ENCODE data around the gene AJAP1.

The AJAP1 gene

DNA sequence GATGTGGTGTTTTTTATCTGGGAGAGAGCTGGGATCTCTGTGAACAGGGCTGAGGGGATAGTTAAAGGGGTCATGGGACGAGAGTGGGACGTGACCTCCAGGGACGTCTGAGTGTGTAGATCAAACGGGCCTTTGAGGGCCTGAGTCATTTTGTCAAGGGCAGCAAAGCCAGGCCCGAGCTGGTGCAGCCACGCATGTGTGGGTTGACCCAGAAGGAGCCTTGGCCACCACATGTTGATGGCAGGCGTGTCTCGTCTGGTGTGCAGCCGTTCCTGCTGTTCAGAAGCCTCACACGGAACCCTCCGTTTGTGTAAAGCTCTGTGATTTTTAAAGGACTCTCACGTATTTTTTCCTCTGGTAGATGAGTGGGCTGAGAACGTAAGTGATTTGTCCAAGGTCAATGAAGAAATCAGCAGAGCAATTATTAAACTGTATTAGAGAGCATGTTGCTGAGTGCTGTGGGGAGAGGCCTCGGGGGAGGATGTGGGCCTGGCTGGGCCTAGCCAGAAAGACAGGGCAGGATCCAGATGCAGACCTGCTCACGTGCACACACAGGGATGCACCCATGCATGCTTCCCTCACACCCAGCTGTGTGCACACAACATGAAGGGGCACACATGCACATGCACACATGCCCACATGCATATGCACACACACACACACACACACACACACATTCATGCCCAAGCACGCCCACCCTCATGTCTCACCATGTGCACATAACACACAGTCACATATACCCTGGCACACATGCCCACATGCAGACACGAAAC lies 89.8 kb downstream of the AJAP1 start:
- no peak for DNase-seq

DNA sequence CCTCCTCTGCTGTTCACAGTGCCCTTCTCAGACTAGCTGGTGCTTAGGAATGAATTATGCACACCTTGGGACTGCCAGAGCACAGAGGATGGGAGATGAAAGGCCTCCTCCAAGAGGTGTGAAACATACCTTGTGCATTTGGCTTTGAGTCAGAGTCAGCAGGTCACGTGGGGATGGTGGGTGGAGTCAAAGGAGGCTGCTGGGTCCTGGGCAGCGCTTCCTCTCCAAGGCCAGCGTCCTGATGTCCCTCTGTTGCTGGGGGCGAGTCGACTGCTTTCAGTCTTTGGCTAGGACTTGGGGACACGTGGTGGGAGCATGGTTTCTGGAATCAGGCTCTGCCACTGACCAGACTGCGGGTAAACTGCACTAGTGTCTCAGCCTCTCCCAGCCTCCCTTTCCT lies 91.2 kb downstream of the AJAP1 start:
- no peak for DNase-seq

DNA sequence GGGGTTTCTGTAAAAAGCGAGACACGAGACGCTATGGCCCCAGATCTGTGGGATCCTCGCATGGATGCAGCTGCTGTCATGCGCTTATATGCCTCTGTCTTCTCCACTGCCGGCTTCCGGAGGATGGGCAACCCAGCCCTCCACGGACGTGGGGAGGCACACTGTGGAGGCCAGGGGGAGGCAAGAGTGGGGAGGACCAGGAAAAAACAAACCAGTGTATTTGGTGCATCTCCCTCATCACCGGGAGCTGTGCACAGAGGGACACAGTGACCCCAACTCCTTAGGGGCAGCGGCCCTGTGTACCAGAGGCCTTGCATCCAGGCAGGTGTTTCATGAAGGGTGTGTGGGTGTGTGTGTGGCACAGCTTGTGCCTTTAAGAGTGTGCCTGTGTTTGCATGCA lies 95.0 kb downstream of the AJAP1 start:
- no peak for DNase-seq

DNA sequence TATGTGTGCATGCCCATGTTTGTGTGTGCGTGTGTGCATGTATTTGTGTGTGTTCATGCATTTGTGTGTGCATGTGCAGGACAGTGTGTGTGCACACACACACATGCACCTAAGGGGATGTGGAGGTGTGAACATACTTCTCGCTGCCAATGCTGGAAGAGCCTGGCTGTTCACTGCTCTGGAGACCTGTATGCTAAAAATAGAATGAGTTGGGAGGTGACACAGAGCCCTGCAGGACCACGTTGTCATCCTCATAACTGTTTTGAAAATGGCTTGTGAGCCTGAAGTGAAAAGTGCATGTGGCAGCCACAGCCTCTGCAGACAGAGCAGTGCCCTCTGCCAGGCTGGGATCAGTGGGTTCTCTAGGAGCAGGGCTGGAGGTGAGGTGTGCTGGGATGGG lies 95.8 kb downstream of the AJAP1 start:
- DNase-seq = no peak

DNA sequence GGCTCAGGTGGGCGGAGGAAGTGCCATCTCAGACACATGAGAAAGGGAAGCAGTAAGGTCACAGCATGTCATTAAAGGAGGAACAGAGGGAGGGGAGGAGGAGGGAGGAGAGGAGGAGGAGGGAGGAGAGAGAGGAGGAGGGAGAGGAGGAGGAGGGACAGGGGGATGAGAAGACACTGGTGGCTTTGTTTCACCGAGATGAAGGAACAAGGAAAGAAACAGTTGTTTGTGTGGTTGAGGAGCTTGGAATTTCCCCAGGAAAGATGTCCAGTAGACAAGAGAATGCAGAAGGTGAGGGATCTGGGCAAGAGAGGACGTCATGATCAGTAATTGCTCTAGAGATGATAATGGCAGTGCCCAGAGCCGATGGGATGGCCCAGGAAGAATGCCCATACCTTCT lies 97.7 kb downstream of the AJAP1 start:
- DNase-seq = no peak

DNA sequence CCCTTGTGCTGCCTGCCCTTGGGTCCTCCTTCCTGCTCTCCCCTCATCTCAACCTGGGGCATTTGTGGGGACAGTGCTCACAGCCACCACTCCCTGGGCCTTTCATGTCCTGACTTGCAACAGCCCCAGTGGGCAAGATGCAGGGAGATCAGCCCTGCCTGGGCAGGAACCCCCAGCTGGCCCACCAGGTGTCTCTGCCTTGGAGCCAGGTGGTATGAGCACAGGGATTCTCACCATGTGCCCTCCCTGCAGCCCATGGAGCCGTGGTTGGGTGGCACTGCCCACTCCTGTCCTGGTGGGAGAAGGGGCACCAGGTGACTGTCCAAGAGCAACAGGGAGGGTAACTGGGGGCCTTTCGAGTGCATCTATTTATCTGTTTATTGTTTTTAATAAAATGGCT lies 100.4 kb downstream of the AJAP1 start:
- no peak for DNase-seq

DNA sequence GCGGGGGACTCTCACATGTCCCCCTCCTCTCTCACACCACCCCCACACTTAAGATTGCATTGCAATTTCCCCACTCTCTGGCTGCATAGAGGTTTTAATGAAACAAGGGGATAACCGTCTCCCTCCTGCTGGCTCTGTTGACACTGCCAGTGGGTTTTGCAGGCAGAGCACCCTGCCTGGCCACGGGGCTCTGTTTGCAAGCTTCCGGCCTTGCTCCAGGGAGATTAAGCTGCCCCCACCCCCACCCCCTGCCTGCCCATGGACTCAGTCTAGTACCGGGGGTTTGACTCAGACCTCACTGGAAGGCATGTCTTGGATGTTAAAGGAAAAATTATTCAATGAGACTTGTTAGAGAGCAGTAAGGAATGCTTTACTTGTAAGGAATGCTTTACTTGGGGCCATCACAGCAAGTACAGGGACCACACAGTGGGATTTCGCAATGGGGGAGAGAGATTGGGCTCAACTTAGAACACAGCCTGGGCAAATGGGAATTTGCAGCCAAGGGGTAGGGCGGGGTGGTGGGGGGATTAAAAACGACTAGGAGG lies 101.0 kb downstream of the AJAP1 start:
- DNase-seq = no peak

DNA sequence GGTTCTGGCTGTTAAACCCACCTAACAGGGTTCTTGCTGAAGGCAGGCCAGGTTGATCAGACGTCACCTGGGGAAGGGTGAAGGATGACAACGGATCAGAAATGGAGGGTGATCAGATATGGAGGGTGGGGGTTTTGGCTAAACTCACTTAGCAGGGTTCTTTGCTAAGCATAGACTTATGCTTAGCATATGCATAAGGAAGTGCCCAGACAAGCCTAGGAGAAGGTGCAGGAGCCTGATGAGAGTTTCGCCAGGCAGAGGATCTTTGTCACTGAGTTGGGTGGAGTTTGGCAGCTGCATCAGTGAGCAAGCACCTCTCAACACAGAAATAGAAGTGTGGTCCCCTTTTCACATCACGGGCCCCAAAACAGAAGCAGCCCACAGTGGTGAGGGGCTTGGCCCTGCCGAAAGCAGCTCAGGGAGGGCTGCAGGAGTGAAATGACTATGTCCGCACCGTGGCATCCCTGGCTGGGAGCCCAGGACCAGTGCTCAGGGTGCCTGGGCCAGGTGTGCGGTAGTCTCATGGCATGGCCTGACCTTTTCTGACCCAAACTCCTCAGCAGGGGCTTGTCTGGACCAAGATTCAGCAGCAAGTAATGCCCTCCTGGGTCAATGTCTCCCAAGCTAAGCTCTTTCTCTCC lies 101.6 kb downstream of the AJAP1 start:
- DNase-seq = no peak

DNA sequence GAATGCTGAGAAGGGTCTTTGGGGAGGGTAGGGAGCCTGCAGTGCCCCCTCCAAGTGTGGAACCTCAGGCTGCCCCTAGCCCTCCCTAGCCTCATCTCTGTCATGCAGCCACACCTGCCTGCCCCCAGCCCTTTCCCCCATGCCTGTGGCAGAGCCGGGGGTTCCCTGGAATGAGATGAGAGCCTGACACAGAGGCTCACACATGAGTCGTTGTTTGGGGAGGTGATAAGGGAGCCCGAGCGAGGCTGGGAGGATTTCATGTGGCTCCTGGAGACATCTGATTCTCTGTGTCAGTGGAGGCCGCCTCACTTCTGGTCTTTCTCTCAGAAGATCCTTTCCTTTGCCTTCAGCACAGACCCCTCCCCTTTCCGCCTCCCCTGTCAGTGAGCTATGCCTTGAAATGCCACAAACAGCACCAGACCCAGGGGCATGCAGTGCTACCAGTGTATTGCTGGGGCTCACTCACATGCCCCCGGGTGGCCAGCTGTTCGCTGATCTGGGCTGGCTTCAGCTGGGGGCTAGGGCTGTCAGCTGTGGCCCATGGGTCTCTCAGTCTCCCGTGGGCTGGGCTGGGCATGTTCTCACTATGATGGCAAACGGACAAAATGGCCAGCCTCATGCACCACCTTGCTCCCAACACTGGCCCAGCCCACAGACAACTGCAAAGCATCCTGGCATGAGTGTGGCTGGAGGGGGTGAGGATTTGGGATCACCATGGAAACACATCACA lies 102.6 kb downstream of the AJAP1 start:
- no peak for DNase-seq

DNA sequence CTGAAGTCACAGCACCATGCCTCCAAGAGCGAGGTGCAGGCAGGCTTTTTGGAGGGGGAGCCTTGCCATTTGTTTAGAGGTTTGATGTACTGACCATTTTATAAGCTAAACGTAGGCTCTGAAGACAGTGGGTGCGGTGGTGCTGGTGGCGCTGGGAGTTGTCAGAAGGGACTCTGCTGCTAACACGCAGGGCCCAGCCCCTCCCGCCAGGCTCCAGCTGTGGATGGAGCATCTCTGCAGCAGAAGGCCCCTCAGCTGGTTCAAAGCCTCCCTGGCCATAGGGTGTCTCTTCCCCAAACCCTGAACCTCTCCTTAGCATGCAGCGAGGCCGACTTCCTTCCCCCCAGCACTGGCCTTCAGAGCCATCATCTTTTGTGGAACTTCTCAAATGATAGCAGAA lies 105.3 kb downstream of the AJAP1 start:
- DNase-seq = no peak

DNA sequence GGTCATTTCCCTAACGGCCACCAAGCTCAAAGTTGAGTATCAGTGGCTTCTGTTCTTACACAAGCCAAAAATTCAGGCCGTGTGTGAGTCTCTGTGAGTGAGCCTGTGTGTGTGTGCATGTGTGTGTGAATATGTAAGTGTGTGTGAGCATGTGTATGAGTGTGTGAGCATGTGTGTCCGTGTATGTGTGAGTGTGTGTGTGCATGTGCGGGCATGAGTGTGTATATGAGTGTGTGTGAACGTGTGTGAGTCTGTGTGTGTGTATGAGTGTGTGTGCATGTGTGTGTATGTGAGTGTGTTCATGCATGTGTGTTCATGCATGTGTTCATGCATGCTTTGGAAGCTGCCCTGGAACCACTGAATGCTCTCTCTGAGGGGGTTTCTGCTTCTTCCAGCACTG lies 105.7 kb downstream of the AJAP1 start:
- no peak for DNase-seq

DNA sequence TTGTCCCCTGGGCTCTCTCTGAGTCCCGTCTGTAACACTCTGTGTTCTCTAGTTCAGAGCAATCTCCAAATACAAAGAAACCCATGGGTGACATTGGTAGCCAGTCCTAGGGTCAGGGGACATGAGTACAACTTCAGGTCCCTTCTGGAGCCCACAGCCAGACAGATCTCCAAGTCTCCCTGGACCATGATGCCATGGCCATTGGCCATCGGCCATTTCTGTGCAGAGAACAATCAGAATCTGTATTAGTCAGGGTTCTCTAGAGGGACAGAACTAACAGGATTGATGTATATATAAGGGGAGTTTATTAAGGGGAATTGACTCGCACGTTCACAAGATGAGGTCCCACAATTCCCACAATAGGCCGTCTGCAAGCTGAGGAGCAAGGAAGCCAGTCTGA lies 106.9 kb downstream of the AJAP1 start:
- DNase-seq = no peak

DNA sequence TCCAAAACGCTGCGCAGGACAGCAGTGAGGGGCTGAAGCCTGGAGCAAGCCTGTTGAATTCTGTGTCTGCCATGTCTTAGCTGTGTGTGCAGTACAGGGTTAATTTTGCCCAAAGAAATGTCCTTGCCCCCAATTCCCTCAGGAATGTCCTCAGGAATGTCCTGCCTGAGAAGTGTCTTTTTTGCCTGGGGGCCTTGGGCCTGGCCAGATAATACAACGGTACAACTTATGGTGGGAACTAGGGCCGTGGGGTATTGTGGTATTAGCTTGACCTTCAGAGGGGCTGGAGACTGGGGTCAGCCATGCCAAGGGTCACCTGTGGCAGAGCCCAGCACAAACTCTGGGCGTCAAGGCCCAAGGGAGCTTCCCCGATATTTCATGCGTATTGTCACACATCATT lies 107.7 kb downstream of the AJAP1 start:
- DNase-seq = no peak

DNA sequence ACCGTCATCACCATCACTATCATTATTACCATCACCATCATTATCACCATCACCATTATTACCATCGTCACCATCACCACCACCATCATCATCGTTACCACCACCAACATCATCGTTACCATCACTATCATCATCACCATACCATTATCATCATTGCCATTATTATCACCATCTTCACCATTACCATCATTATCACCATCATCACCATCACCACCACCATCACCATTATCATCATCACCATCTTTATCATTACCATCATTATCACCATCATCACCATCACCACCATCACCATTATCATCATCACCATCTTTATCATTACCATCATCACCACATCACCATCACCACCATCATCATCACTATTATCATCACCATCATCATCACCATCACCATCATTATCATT lies 112.9 kb downstream of the AJAP1 start:
- no peak for DNase-seq

DNA sequence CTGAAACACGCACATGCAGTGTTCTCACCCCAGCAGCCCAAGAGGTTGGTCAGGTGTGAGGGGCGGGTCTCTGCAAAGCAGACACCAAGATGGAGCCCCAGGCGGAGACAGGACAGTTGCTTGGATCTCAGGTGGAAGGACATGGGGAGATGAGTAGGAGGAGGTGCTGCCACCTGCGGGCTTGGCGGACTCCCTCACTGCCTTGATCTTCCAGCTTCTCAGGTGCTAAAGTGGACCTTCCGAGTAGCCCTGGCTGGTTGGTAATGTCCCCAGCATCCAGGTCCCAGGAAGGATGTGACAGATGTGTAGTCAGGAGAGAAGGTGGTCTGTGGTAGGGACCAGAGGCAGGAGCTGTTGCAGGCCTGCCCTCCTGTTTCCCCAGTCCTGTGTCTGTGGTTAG lies 114.1 kb downstream of the AJAP1 start:
- DNase-seq = no peak

DNA sequence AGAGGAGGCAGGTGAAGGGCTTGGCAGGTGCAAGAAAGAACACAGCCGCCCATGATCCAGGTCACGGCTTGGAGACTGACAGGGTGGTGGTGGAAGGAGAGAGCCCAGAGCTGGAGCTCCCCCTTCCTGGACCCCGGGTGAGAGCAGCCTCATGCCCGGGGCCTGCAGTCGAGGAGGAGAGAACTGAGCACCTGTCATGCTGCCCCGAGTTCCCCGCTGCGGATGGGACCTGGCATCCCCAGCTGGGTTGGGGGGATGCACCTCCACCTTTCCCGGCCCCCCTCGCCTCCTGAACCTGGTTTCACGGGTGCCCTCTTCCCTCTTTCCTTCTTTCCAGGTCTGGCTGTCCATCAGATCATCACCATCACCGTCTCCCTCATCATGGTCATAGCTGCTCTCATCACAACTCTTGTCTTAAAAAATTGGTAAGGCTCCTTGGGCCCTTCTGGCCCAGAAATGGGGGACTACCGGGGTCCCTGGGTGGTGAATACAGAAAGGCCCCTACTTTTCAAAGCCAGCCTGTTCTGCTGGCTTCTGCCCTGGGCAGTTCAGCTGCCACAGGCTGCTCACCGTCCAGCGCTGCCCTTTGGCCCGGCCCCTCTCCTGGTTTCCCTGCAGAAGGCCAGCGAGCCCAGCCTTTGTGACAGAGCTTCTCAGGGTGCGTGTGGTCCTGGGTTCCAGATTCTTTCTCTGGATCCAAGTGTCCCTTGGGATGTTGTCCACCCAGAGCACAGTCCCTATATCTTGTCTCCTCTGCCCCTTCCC lies 115.3 kb downstream of the AJAP1 start:
- DNase-seq = no peak

DNA sequence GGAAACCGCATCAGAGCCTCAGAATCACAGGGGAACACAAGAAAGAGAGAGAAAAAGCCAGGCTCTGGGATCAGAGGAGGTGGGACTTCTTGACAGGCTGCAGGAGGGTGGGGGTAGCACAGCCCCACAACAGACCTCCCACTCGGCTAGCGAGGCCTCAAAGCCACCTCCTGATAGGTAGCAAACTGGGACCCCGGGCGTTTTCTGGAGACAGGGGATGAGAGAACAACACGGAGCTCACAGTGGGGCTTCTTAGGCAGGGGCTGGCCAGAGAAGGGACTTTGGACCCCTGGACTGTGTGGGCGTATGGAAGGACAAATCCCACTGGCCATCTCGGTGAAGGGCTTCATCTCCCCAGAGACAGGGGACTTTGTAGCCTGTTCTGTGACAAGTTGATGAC lies 116.3 kb downstream of the AJAP1 start:
- DNase-seq = no peak

DNA sequence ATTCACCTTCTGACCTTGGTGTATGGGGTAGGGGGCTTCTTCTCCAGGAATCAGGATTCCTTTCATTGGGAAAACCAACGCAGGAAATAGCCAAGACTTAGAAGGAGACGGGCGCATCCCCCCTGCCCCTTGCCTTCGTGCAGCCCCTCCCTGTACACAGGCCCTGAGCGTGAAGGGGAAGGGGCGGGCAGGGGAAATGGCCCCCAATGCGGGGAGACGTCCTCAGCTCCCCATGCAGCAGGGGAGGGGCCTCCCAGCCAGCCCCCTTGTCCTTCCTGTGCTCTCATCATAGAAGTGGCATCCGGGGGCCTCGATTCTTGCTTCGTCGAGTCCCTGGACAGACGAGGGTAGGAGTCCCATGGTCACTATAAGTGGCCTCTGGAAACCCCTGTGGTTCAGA lies 116.9 kb downstream of the AJAP1 start:
- DNase-seq = no peak

DNA sequence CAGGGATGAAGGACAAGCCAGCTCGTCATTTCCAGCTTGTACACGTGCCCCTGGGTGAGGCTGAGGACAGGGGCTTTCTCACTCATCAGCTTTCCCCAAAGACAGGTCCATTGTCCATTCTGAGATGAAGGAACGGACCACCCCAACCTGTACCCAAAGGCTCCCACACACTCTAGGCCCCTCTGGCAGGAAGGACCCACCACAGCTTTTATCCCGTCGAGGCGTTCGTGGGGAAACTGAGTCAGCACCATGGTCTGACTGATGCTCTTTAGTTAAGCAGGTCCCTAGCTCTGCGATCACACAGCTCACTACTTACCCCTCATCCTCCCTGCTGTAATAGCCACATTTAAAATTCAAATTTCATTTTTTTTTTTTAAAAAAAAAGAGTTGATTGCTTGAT lies 117.3 kb downstream of the AJAP1 start:
- DNase-seq = no peak

DNA sequence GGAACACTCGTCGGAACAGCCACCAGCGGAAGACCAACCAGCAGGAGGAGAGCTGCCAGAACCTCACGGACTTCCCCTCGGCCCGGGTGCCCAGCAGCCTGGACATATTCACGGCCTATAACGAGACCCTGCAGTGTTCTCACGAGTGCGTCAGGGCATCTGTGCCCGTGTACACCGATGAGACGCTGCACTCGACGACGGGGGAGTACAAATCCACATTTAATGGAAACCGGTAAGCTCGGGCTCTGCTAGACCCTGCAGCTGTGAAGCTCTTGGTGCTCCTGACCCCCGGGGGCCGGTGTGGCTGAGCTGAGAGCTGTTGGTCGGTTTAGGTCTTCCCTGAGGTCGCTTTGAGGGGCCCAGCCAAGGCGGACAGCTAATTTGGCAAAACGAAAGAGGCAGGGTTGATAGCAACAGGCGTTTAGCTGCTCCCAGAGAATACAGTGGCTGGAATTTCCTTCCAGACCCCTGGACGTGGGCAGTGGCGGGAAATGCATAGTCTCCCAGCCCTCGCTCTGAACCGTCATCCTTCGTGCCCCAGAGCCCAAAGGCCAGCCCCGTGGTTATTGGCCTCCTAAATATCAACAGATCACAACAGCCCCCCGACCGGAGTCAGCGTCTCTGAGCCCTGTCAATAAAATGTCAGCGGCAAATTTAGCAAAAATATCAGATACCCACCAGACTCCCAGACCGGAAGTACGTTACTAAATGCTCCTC lies 118.0 kb downstream of the AJAP1 start:
- DNase-seq = no peak

DNA sequence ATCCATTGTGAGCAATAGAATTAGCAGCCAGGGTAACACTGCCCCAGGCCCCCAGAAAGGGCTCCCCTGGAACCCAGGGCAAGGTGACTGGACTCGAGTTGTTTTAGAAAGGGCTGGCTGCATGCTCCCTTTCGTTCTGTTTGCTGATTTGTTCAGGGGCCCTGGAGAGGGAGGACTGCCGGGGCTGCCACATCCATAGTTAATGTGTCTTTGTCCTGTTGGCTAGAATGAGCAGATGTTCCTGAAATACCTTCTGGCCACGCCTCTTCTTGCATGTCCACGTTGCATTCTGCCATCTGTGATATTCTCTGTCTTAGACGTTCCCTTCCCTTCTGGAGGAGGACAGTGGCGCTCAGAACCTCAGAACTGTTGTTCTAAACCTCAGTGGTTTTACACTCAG lies 118.8 kb downstream of the AJAP1 start:
- DNase-seq = no peak

DNA sequence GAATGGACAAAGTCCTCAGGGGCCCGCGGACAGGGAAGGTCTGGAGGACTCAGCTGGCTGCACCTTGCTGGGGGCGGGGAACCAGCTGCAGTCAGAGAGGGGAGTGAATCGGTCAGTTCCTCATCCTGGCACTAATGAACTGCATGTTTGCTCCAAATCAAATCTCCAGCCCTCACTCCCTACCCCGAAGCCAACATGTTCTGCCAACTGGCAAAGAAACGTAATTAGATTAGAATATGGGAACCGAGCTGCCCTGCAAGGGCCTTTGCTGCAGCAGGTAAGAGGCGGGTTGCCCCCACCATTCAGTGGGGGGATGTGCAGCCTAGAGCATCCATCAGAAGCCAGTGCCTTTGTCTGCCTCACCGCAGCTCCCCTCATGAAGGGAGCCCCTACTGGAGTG lies 121.1 kb downstream of the AJAP1 start:
- no peak for DNase-seq

DNA sequence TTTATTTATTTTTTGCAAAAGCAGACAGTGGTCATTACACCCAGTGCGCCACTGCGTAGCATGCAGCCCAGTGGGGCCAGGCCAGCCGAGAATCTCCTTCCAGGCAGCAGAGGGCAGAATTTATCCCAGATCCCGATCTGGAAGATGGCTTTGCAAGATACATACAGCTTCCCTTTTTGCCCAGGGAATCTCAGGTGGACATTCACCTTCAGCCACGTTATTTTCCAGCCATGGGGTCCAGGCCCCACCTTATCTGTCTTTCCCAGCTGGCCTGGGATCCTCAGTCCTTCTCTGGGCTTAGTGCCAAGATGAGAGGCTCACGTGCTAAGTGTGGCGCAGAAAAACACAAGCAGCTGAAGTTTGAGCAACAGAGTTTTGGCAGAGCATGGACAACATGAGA lies 123.6 kb downstream of the AJAP1 start:
- DNase-seq = no peak
